ENCODE results near the gene CFAP77.

CFAP77 gene

GRCh38 chr9:132578367-132578932 lies 168.4 kb downstream of the CFAP77 start:
- no peak overlapping the region for H3K27ac Mint-ChIP-seq
- H3K27me3 Mint-ChIP-seq (ENCODE audit: low read depth), result peaks cover 77% of the 10 kb centered on the region
- no peak for DNase-seq (ENCODE audit: low spot score)
- no peaks in the 10 kb centered on the region for H3K9me3 Mint-ChIP-seq
- H3K4me1 Mint-ChIP-seq (ENCODE audit: low read depth), result peaks cover 3% of the 10 kb centered on the region
- no peaks in the 10 kb centered on the region for H3K36me3 Mint-ChIP-seq (ENCODE audit: low read depth)
- no peak overlapping the region for H3K4me3 Mint-ChIP-seq

- Mint-ChIP-seq H3K9me3 (no peaks in the 10 kb centered on the region), H3K4me3 (no peak overlapping the region), H3K4me1 (ENCODE audit: low read depth) (peaks cover 3% of the 10 kb centered on the region), H3K36me3 (ENCODE audit: low read depth) (no peaks in the 10 kb centered on the region), H3K27ac (no peak overlapping the region), H3K27me3 (ENCODE audit: low read depth) (peaks cover 82% of the 10 kb centered on the region)
- no peak for DNase-seq (ENCODE audit: low spot score)
Observed at GRCh38 chr9:132579427-132579798, 169.4 kb downstream of the CFAP77 start.

- Mint-ChIP-seq H3K36me3 (ENCODE audit: low read depth) (no peaks in the 10 kb centered on the region), H3K27ac (peak within 1 kb of the TSS; percentile 70), H3K4me3 (peak within 1 kb of the TSS; percentile 78), H3K4me1 (ENCODE audit: low read depth) (peaks cover 3% of the 10 kb centered on the region), H3K9me3 (no peaks in the 10 kb centered on the region), H3K27me3 (ENCODE audit: low read depth) (peaks cover 85% of the 10 kb centered on the region)
- no peak for DNase-seq (ENCODE audit: low spot score)
Observed at GRCh38 chr9:132582276-132582785, 172.3 kb downstream of the CFAP77 start, which contains the start of gene BARHL1. Gene BARHL1 (plus strand): TSS chr9:132582606. CDS start chr9:132582798, 192 bp downstream.

GRCh38 chr9:132582786-132583583 lies 173.0 kb downstream of the CFAP77 start:
- Mint-ChIP-seq H3K9me3 (no peaks in the 10 kb centered on the region), H3K36me3 (ENCODE audit: low read depth) (no peaks in the 10 kb centered on the region), H3K4me3 (no peak overlapping the region), H3K27ac (peak overlapping the region; percentile 20), H3K27me3 (ENCODE audit: low read depth) (peaks cover 85% of the 10 kb centered on the region), H3K4me1 (ENCODE audit: low read depth) (peaks cover 3% of the 10 kb centered on the region)
- no peak for DNase-seq (ENCODE audit: low spot score)

GRCh38 chr9:132583584-132584304 lies 173.7 kb downstream of the CFAP77 start:
- no peak for DNase-seq (ENCODE audit: low spot score)
- Mint-ChIP-seq H3K27me3 (ENCODE audit: low read depth) (peaks cover 85% of the 10 kb centered on the region), H3K27ac (peak overlapping the region; percentile 20), H3K9me3 (no peaks in the 10 kb centered on the region), H3K4me1 (ENCODE audit: low read depth) (peaks cover 3% of the 10 kb centered on the region), H3K4me3 (no peak overlapping the region), H3K36me3 (ENCODE audit: low read depth) (no peaks in the 10 kb centered on the region)

GRCh38 chr9:132584601-132585560 lies 174.9 kb downstream of the CFAP77 start:
- Mint-ChIP-seq H3K9me3 (no peaks in the 10 kb centered on the region), H3K4me1 (ENCODE audit: low read depth) (peaks cover 3% of the 10 kb centered on the region), H3K27me3 (ENCODE audit: low read depth) (peaks cover 82% of the 10 kb centered on the region), H3K36me3 (ENCODE audit: low read depth) (no peaks in the 10 kb centered on the region), H3K27ac (no peak overlapping the region), H3K4me3 (no peak overlapping the region)
- DNase-seq (ENCODE audit: low spot score), result no peak

- no peak overlapping the region for H3K27ac Mint-ChIP-seq
- H3K9me3 Mint-ChIP-seq, result no peaks in the 10 kb centered on the region
- no peak overlapping the region for H3K4me3 Mint-ChIP-seq
- no peaks in the 10 kb centered on the region for H3K36me3 Mint-ChIP-seq (ENCODE audit: low read depth)
- H3K27me3 Mint-ChIP-seq (ENCODE audit: low read depth), result peaks cover 80% of the 10 kb centered on the region
- H3K4me1 Mint-ChIP-seq (ENCODE audit: low read depth), result peaks cover 3% of the 10 kb centered on the region
- DNase-seq (ENCODE audit: low spot score), result no peak
Observed at GRCh38 chr9:132585954-132586829, 176.2 kb downstream of the CFAP77 start.

GRCh38 chr9:132586830-132587591 lies 177.0 kb downstream of the CFAP77 start:
- Mint-ChIP-seq H3K36me3 (ENCODE audit: low read depth) (no peaks in the 10 kb centered on the region), H3K9me3 (no peaks in the 10 kb centered on the region), H3K4me1 (ENCODE audit: low read depth) (no peaks in the 10 kb centered on the region), H3K4me3 (no peak overlapping the region), H3K27me3 (ENCODE audit: low read depth) (peaks cover 80% of the 10 kb centered on the region), H3K27ac (no peak overlapping the region)
- no peak for DNase-seq (ENCODE audit: low spot score)

- H3K9me3 Mint-ChIP-seq, result no peaks in the 10 kb centered on the region
- no peak overlapping the region for H3K4me3 Mint-ChIP-seq
- no peak for DNase-seq (ENCODE audit: low spot score)
- H3K27me3 Mint-ChIP-seq (ENCODE audit: low read depth), result peaks cover 85% of the 10 kb centered on the region
- no peaks in the 10 kb centered on the region for H3K36me3 Mint-ChIP-seq (ENCODE audit: low read depth)
- H3K27ac Mint-ChIP-seq, result no peak overlapping the region
- no peaks in the 10 kb centered on the region for H3K4me1 Mint-ChIP-seq (ENCODE audit: low read depth)
Observed at GRCh38 chr9:132587592-132587955, 177.6 kb downstream of the CFAP77 start.

GRCh38 chr9:132588098-132588497 lies 178.1 kb downstream of the CFAP77 start:
- peaks cover 84% of the 10 kb centered on the region for H3K27me3 Mint-ChIP-seq (ENCODE audit: low read depth)
- DNase-seq (ENCODE audit: low spot score), result no peak
- H3K4me3 Mint-ChIP-seq, result no peak overlapping the region
- no peaks in the 10 kb centered on the region for H3K36me3 Mint-ChIP-seq (ENCODE audit: low read depth)
- no peak overlapping the region for H3K27ac Mint-ChIP-seq
- no peaks in the 10 kb centered on the region for H3K9me3 Mint-ChIP-seq
- no peaks in the 10 kb centered on the region for H3K4me1 Mint-ChIP-seq (ENCODE audit: low read depth)

GRCh38 chr9:132588501-132589147 lies 178.6 kb downstream of the CFAP77 start:
- Mint-ChIP-seq H3K4me1 (ENCODE audit: low read depth) (no peaks in the 10 kb centered on the region), H3K36me3 (ENCODE audit: low read depth) (no peaks in the 10 kb centered on the region), H3K27me3 (ENCODE audit: low read depth) (peaks cover 79% of the 10 kb centered on the region), H3K4me3 (no peak overlapping the region), H3K9me3 (no peaks in the 10 kb centered on the region), H3K27ac (no peak overlapping the region)
- DNase-seq (ENCODE audit: low spot score), result no peak

All from T-helper 2 cell treated with Interferon-gamma antibody and Interleukin-4, amounts not matched to agents 5 μg/mL and 100 μg/mL, for 36 hours (primary cell).